ENCODE results near the gene RPP25L.
"Not testable (repeated sequence)": the region's sequence is repeated elsewhere in the genome, so short reads cannot be mapped to it uniquely, and the experiment has no call there.

Gene RPP25L

DNA sequence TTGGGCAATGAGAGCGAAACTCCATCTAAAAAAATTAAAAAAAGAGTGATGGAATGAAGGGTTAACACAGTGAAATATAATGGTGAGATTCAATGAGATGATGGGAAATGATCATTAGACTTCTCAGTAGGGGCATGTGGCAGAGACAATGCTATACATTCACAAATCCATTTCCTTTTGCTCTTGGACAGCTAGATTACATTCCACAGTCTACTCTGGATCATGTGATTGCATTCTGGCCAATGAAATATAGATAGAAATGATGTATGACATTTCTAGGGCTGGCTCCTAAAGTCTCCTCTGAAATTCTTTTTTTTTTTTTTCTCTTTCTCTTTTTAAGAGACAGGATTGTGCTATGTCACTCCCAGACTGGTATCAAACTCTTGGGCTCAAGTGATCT, 30.8 kb upstream of the RPP25L start:
- Histone ChIP-seq H3K9me3 (no peaks in the 10 kb centered on the region), H3K27me3 (no peaks in the 10 kb centered on the region), H3K4me3 (ENCODE audit: low read depth, low read length) (no peak overlapping the region), H3K36me3 (no peaks in the 10 kb centered on the region), H3K4me1 (peaks cover 8% of the 10 kb centered on the region)
- TF ChIP-seq, protein P1, sequence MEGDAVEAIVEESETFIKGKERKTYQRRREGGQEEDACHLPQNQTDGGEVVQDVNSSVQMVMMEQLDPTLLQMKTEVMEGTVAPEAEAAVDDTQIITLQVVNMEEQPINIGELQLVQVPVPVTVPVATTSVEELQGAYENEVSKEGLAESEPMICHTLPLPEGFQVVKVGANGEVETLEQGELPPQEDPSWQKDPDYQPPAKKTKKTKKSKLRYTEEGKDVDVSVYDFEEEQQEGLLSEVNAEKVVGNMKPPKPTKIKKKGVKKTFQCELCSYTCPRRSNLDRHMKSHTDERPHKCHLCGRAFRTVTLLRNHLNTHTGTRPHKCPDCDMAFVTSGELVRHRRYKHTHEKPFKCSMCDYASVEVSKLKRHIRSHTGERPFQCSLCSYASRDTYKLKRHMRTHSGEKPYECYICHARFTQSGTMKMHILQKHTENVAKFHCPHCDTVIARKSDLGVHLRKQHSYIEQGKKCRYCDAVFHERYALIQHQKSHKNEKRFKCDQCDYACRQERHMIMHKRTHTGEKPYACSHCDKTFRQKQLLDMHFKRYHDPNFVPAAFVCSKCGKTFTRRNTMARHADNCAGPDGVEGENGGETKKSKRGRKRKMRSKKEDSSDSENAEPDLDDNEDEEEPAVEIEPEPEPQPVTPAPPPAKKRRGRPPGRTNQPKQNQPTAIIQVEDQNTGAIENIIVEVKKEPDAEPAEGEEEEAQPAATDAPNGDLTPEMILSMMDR (IDR thresholded peaks at IDR 0.05; ENCODE audit: low read depth, low read length): no peak
- no peak for DNase-seq

DNA sequence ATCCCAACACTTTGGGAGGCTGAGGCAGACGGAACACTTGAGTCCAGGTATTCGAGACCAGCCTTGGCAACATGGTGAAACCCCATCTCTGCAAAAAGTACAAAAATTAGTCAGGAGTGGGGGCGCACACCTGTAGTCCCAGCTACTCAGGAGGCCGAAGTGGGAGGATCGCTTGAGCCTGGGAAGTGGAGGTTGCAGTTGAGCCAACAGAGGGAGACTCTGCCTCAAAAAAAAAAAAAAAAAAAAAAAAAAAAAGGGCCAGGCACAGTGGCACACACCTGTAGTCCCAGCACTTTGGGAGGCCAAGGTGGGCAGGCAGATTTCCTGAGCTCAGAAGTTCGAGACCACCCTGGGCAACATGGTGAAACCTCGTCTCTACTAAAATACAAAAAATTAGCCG, 27.4 kb upstream of the RPP25L start:
- peaks cover 10% of the 10 kb centered on the region for H3K36me3 ChIP-seq
- not testable (repeated sequence) for H3K4me1 ChIP-seq; H3K4me3 ChIP-seq (ENCODE audit: low read depth, low read length); H3K9me3 ChIP-seq; DNase-seq; H3K27me3 ChIP-seq

DNA sequence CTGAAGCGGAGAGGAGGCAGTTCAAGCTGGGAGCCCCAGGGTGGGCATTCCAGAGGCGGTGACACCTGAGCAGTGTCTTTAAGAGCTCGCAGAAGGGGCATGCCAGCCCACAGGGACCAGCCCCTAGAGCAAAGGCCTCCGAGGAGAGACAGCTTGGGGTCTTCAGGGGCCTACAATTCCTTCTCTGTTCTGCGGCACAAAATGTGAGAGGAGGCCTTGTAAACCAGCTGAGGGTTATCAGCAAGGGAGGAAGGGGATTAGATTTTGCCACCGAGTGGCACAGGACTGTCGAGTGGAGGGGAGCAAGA, 26.2 kb upstream of the RPP25L start:
- no peaks in the 10 kb centered on the region for H3K27me3 ChIP-seq
- no peak for DNase-seq
- no peaks in the 10 kb centered on the region for H3K9me3 ChIP-seq
- peak overlapping the region; percentile 92 for H3K4me3 ChIP-seq (ENCODE audit: low read depth, low read length)
- TF ChIP-seq, protein P1 (IDR thresholded peaks at IDR 0.05; ENCODE audit: low read depth, low read length): no peak
- peaks cover 10% of the 10 kb centered on the region for H3K36me3 ChIP-seq
- peaks cover 5% of the 10 kb centered on the region for H3K4me1 ChIP-seq

DNA sequence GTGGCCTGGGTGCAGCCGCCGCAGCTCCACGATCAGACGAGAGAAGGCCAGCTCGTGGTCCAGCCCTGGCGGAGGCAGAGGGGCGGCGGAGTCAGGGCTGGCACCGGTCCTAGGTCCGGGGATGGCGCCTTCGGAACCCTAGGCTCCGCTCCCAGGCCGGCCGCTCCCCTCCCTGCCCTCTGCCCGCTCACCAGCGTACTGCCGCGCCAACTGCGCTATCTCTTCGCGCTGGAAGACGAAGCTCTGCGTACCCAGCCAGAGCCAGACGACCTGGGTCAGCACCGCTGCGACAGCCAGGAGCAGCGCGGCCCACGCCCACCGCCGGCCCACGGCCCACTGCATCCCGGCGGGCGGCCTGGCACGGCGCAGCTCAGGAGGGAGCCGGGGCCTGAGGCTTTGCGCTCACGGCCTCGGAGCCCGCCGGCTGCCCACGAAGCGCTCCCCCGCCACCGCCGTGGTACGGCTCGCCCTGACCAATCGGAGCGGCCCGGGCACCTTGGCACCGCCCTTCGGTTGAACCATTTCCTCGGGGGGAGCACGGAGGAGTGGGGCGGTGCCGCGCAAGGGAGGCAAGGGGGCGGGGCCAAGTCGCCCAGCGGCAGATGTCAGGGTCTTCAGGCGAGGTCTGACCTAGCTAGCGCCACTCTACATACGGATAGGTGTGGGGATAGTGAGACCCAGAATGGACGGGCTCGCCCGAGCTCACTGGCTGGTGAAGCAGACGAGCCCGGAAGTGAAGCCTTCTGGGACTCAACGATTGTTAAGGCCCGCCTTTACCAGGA, 25.6 kb upstream of the RPP25L start, which contains the start of gene SIGMAR1:
SIGMAR1 (minus strand) TSS at position 432 of the 782 bp plus-strand sequence; CDS start at position 342, 90 bp downstream.
- H3K4me3 ChIP-seq (ENCODE audit: low read depth, low read length): peak within 1 kb of the TSS; percentile 92
- TF ChIP-seq, protein P1 (IDR thresholded peaks at IDR 0.05; ENCODE audit: low read depth, low read length): no peak
- H3K4me1 ChIP-seq: peaks cover 5% of the 10 kb centered on the region
- H3K27me3 ChIP-seq: no peaks in the 10 kb centered on the region
- no peaks in the 10 kb centered on the region for H3K9me3 ChIP-seq
- H3K36me3 ChIP-seq: peaks cover 10% of the 10 kb centered on the region
- DNase-seq: peak; percentile 97

DNA sequence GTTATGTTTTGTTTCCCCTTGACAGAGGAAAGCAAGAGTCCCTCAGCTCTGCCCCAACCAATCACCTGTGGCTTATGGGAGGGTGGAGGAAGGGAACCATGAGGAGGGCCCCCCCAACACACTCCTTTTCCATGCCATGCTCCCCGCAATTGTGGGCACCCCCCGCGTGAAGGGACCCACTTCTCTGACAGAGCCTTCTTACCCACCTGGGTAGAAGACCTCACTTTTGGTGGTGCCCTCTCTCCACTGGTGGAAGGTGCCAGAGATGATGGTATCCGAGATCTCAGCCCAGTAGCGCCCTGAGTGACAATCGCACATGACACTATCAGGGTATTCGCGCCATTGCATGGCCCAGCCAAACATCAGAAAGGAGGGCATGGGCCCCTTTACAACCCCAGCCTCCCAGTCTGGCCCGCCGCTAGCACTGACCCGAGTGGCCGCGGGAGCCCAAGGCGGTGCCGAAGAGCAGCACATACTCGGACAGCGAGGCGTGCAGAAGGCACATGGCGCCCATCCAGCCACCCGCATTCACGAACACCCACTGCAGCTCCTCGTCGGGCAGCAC, 25.0 kb upstream of the RPP25L start:
- Histone ChIP-seq H3K4me3 (ENCODE audit: low read depth, low read length) (peak overlapping the region; percentile 92), H3K9me3 (no peaks in the 10 kb centered on the region), H3K36me3 (peaks cover 10% of the 10 kb centered on the region), H3K4me1 (peaks cover 5% of the 10 kb centered on the region), H3K27me3 (no peaks in the 10 kb centered on the region)
- TF ChIP-seq, protein P1 (IDR thresholded peaks at IDR 0.05; ENCODE audit: low read depth, low read length): no peak
- peak; percentile 48 for DNase-seq

DNA sequence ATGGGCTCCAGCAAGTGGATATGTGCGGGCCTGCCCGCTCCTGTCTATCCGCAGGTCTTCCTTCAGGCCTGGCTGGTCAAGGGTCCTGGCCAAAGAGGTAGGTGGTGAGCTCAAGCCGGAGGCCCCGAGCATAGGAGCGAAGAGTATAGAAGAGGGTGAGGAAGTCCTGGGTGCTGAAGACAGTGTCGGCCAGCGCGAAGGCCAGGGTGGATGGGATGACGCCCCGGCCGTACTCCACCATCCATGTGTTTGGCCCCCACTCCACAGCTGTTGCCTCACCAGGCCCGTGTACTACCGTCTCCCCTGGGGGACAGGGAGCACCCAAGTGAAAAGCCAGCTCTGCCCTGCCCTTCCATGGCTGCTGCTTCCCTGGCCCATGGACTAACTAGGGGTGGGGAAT, 23.7 kb upstream of the RPP25L start:
- Histone ChIP-seq H3K4me1 (peaks cover 5% of the 10 kb centered on the region), H3K9me3 (no peaks in the 10 kb centered on the region), H3K27me3 (peaks cover under 1% of the 10 kb centered on the region), H3K36me3 (peaks cover 10% of the 10 kb centered on the region), H3K4me3 (ENCODE audit: low read depth, low read length) (peak overlapping the region; percentile 92)
- TF ChIP-seq, protein P1 (IDR thresholded peaks at IDR 0.05; ENCODE audit: low read depth, low read length): no peak
- no peak for DNase-seq

Measured in BE2C (cell line).